PC-3 (cell line): Measurements from ENCODE around the gene DHDH. TPM values are rescaled to one million over a fixed set of nuclear protein-coding genes. Genes with fewer than 3 reads are reported as not detected.

Source experiments
- ATAC-seq: fragments of 200-7000 bp; cut with Tn5 transposase; 2 replicates; pipeline ENCODE4 v1.9.1; 2020; ENCODE audit warnings: mild to moderate bottlenecking, moderate library complexity
- BruUV-seq: library from RNA; stranded (reverse); fragments of 400-500 nt; replicated peaks from 2 replicates; lab custom pipeline; 2021; lab: Mats Ljungman, UMichigan
- CTCF ChIA-PET: fragments of 300-600 bp; sonication (Branson Sonifier 250); formaldehyde crosslinking; loops from one replicate; lab custom pipeline; 2022; ENCODE audit warnings: antibody characterized with exemption; lab: Charles Lee
- POLR2A ChIA-PET: fragments of 300-600 bp; sonication (Branson Sonifier 250); formaldehyde crosslinking; loops from one replicate; lab custom pipeline; 2022; ENCODE audit warnings: antibody characterized with exemption; ENCODE audit not compliant: unreplicated experiment; lab: Charles Lee
- DNase-seq: peaks from one replicate; pipeline ENCODE4 v3.0.0-alpha.2; 2015
- H2AFZ ChIP-seq: fragments of 300-600 bp; sonication (generic); 2 replicates; pipeline ENCODE4 v1.6.0; 2016; ENCODE audit warnings: antibody characterized with exemption, low read length
- H3F3A ChIP-seq: fragments of 300-600 bp; sonication (generic); one replicate; pipeline ENCODE4 v1.6.0; 2017; ENCODE audit warnings: antibody characterized with exemption, low read length, control low read depth, mild to moderate bottlenecking; ENCODE audit not compliant: unreplicated experiment
- H3K27ac ChIP-seq: fragments of 300-600 bp; sonication (generic); 2 replicates; pipeline ENCODE4 v1.5.1; 2016; ENCODE audit warnings: mild to moderate bottlenecking, low read length
- H3K27me3 ChIP-seq: fragments of 300-600 bp; sonication (generic); 2 replicates; pipeline ENCODE4 v1.6.1; 2016; ENCODE audit warnings: low read length, mixed read lengths
- H3K36me3 ChIP-seq: fragments of 300-600 bp; sonication (generic); 2 replicates; pipeline ENCODE4 v1.6.1; 2016; ENCODE audit warnings: low read depth, mixed run types, low read length, mixed read lengths
- H3K4me1 ChIP-seq: fragments of 300-600 bp; sonication (generic); 2 replicates; pipeline ENCODE4 v1.5.1; 2016; ENCODE audit warnings: low read length; ENCODE audit not compliant: insufficient read depth
- H3K4me2 ChIP-seq: fragments of 300-600 bp; sonication (generic); 2 replicates; pipeline ENCODE4 v1.6.0; 2016; ENCODE audit warnings: low read length
- H3K4me3 ChIP-seq: fragments of 300-600 bp; sonication (generic); 2 replicates; pipeline ENCODE4 v1.5.1; 2016; ENCODE audit warnings: mild to moderate bottlenecking, low read length, mixed read lengths
- H3K79me2 ChIP-seq: fragments of 300-600 bp; sonication (generic); 2 replicates; pipeline ENCODE4 v1.6.1; 2017; ENCODE audit warnings: low read length, mixed read lengths
- H3K9ac ChIP-seq: fragments of 300-600 bp; sonication (generic); 2 replicates; pipeline ENCODE4 v1.6.0; 2016; ENCODE audit warnings: mild to moderate bottlenecking, low read length
- H3K9me2 ChIP-seq: fragments of 300-600 bp; sonication (generic); replicated peaks from 2 replicates; pipeline ENCODE4 v1.6.1; 2016; ENCODE audit warnings: mixed run types, low read length, mixed read lengths
- H3K9me3 ChIP-seq: fragments of 300-600 bp; sonication (generic); 2 replicates; pipeline ENCODE4 v1.6.1; 2016; ENCODE audit warnings: low read length, mixed read lengths
- H4K20me1 ChIP-seq: fragments of 300-600 bp; sonication (generic); 2 replicates; pipeline ENCODE4 v1.6.1; 2016; ENCODE audit warnings: low read length, mixed read lengths
- CTCF ChIP-seq: fragments of 300-600 bp; sonication (generic); conservative IDR thresholded peaks from 2 replicates; pipeline ENCODE4 v1.5.1; 2017; ENCODE audit warnings: antibody characterized with exemption, low read depth, mild to moderate bottlenecking, low read length
- EZH2 ChIP-seq: fragments of 300-600 bp; sonication (generic); IDR thresholded peaks from one replicate; pipeline ENCODE4 v1.6.1; 2017; ENCODE audit warnings: antibody characterized with exemption, mild to moderate bottlenecking, low read length; ENCODE audit not compliant: unreplicated experiment
- EZH2phosphoT487 ChIP-seq: fragments of 300-600 bp; sonication (generic); IDR thresholded peaks from 2 replicates; pipeline ENCODE4 v1.6.1; 2018; ENCODE audit warnings: mild to moderate bottlenecking, antibody characterized with exemption, low read length, borderline replicate concordance
- intact Hi-C: fragments of 100-400 bp; cut with micrococcal nuclease; formaldehyde crosslinking; loops from 2 replicates; pipeline ENCODE4 v1.9.0; 2023
- total RNA-seq: library from RNA; depleted of rRNA; stranded (reverse); fragments of >200 nt; gene quantifications from 2 replicates; pipeline ENCODE4 v1.2.3, GENCODE V29; 2014

The DHDH gene
- total RNA-seq, 1 experiment from 2014 or later = 1.8 TPM

GRCh38 chr19:48895226-48895625, 38.3 kb upstream of the DHDH start:
- Histone ChIP-seq H2AFZ (no peak overlapping the region), H3K36me3 (no peaks in the 10 kb centered on the region), H3K27me3 (no peaks in the 10 kb centered on the region), H3K79me2 (0 out of 2 replicates have a peak, but pooled peaks cover under 1% of the 10 kb centered on the region), H3K4me1 (no peaks in the 10 kb centered on the region), H3K9ac (no peak overlapping the region), H3K4me2 (no peak overlapping the region), H4K20me1 (no peaks in the 10 kb centered on the region), H3F3A (no peaks in the 10 kb centered on the region), H3K27ac (no peak overlapping the region), H3K9me3 (no peaks in the 10 kb centered on the region), H3K4me3 (no peak overlapping the region), H3K9me2 (no peaks in the 10 kb centered on the region)
- no peak for ATAC-seq
- no TSS peak for BruUV-seq
- intact Hi-C loops = no loop called here
- ChIA-PET POLR2A (no interaction called here), CTCF (no interaction called here)
- no peak for DNase-seq
- TF ChIP-seq EZH2 = no peak
- no peak for TF ChIP-seq EZH2phosphoT487
- TF ChIP-seq CTCF = no peak

DNA sequence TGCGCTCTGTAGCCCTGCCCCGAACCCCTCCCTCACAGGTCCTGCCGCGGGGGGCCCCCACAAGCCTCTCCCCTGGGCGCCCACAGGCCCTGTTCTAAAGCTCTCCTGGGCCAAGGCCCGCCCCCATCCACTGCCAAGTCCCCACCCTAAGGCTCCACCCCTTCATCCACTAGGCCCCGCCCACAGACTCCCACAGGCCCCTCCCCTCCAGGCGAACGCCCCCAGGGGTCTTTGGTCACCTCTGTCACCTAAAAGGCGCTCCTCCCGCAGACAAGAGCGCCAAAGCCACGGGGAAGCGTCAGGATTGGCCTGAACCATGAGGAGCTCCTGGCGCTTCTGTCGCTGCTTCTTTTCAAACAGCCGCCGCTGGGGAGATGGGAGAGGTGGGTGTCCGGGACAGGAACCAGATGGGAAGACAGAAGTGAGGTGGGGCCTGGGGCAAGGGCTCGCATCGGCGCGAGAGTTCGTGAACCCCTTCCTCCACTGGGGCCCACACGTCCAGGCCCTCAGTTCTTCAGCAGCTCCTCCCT, 37.2 kb upstream of the DHDH start:
- ChIA-PET CTCF (no interaction called here), POLR2A (no interaction called here)
- intact Hi-C loops = no loop called here

More for the DNA sequence above, 37.2 kb upstream of the DHDH start:
- Histone ChIP-seq H3K79me2 (peaks cover 10% of the 10 kb centered on the region), H2AFZ (no peak overlapping the region), H3K4me3 (no peak overlapping the region), H3K9me3 (no peaks in the 10 kb centered on the region), H3K36me3 (no peaks in the 10 kb centered on the region), H3K4me2 (no peak overlapping the region), H3K4me1 (peaks cover 5% of the 10 kb centered on the region; the same call in 1 of the 2 replicates), H3K9me2 (no peaks in the 10 kb centered on the region), H3K9ac (no peak overlapping the region), H3K27ac (no peak overlapping the region), H4K20me1 (no peaks in the 10 kb centered on the region), H3F3A (no peaks in the 10 kb centered on the region), H3K27me3 (no peaks in the 10 kb centered on the region)
- TF ChIP-seq EZH2phosphoT487 (no peak), CTCF (no peak), EZH2 (no peak)
- ATAC-seq = no peak
- BruUV-seq = no TSS peak
- no peak for DNase-seq
